ENCODE results near the gene ADPRHL1.

The ADPRHL1 gene

GRCh38 chr13:113411216-113412023, 41.9 kb downstream of the ADPRHL1 start:
- Histone ChIP-seq H3K4me3 (ENCODE audit: low read length) (no peak overlapping the region), H3K4me2 (ENCODE audit: low read length) (no peak overlapping the region), H4K20me1 (ENCODE audit: insufficient read depth, low read length) (no peaks in the 10 kb centered on the region), H3K9me3 (ENCODE audit: insufficient read depth, low read length) (no peaks in the 10 kb centered on the region), H3K27ac (ENCODE audit: low read length) (no peak overlapping the region), H3K4me1 (ENCODE audit: low read length) (no peaks in the 10 kb centered on the region), H3K79me2 (ENCODE audit: low read length) (no peaks in the 10 kb centered on the region), H2AFZ (ENCODE audit: low read depth, low read length) (no peak overlapping the region), H3K36me3 (replicated peaks; ENCODE audit: low read depth, low read length) (no peaks in the 10 kb centered on the region), H3K27me3 (ENCODE audit: low read depth, low read length) (peaks cover 13% of the 10 kb centered on the region), H3K9ac (ENCODE audit: low read length) (no peak overlapping the region)
- TF ChIP-seq EZH2phosphoT487 (IDR thresholded peaks at IDR 0.05; ENCODE audit: low read depth): no peak
- TF ChIP-seq, protein P1, sequence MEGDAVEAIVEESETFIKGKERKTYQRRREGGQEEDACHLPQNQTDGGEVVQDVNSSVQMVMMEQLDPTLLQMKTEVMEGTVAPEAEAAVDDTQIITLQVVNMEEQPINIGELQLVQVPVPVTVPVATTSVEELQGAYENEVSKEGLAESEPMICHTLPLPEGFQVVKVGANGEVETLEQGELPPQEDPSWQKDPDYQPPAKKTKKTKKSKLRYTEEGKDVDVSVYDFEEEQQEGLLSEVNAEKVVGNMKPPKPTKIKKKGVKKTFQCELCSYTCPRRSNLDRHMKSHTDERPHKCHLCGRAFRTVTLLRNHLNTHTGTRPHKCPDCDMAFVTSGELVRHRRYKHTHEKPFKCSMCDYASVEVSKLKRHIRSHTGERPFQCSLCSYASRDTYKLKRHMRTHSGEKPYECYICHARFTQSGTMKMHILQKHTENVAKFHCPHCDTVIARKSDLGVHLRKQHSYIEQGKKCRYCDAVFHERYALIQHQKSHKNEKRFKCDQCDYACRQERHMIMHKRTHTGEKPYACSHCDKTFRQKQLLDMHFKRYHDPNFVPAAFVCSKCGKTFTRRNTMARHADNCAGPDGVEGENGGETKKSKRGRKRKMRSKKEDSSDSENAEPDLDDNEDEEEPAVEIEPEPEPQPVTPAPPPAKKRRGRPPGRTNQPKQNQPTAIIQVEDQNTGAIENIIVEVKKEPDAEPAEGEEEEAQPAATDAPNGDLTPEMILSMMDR (IDR thresholded peaks at IDR 0.05; ENCODE audit: low read depth, low read length): no peak

- H3K9ac ChIP-seq (ENCODE audit: low read length): no peak overlapping the region
Observed at GRCh38 chr13:113410472-113411201, 42.7 kb downstream of the ADPRHL1 start.

DNA sequence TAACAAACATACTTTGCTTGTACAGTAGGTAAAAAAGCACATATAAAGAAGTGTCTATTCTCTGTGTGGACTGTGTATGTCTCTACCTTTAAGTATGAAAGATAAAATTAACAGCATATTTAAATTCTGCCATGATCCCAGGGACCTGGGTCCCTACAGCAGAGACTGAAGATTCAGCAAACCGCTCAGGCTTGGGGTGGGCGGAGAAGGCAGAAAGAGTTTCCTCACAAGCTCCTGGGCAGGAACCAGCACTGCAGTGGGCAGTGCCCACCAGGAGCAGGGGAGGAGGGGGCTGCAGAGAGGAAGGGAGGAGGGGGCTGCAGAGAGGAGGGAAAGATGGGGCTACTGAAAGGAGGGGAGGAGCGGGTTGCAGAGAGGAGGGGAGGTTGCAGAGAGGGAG, 44.7 kb downstream of the ADPRHL1 start:
- no peak overlapping the region for H3K27ac ChIP-seq (ENCODE audit: low read length)
- no peaks in the 10 kb centered on the region for H3K9me3 ChIP-seq (ENCODE audit: insufficient read depth, low read length)
- H4K20me1 ChIP-seq (ENCODE audit: insufficient read depth, low read length): no peaks in the 10 kb centered on the region
- H3K4me3 ChIP-seq (ENCODE audit: low read length): no peak overlapping the region
- no peak overlapping the region for H3K9ac ChIP-seq (ENCODE audit: low read length)
- no peak overlapping the region for H2AFZ ChIP-seq (ENCODE audit: low read depth, low read length)
- H3K4me1 ChIP-seq (ENCODE audit: low read length): no peaks in the 10 kb centered on the region
- H3K36me3 ChIP-seq (replicated peaks; ENCODE audit: low read depth, low read length): no peaks in the 10 kb centered on the region
- peaks cover 8% of the 10 kb centered on the region for H3K27me3 ChIP-seq (ENCODE audit: low read depth, low read length)
- TF ChIP-seq, protein P1 (IDR thresholded peaks at IDR 0.05; ENCODE audit: low read depth, low read length): no peak
- no peak for TF ChIP-seq EZH2phosphoT487 (IDR thresholded peaks at IDR 0.05; ENCODE audit: low read depth)
- H3K79me2 ChIP-seq (ENCODE audit: low read length): no peaks in the 10 kb centered on the region
- H3K4me2 ChIP-seq (ENCODE audit: low read length): no peak overlapping the region

More at GRCh38 chr13:113410472-113411201, 42.7 kb downstream of the ADPRHL1 start:
- Histone ChIP-seq H3K36me3 (replicated peaks; ENCODE audit: low read depth, low read length) (no peaks in the 10 kb centered on the region), H3K9me3 (ENCODE audit: insufficient read depth, low read length) (no peaks in the 10 kb centered on the region), H3K4me2 (ENCODE audit: low read length) (no peak overlapping the region), H3K79me2 (ENCODE audit: low read length) (no peaks in the 10 kb centered on the region), H4K20me1 (ENCODE audit: insufficient read depth, low read length) (no peaks in the 10 kb centered on the region), H3K27ac (ENCODE audit: low read length) (no peak overlapping the region), H3K27me3 (ENCODE audit: low read depth, low read length) (peaks cover 8% of the 10 kb centered on the region), H3K4me1 (ENCODE audit: low read length) (no peaks in the 10 kb centered on the region), H2AFZ (ENCODE audit: low read depth, low read length) (no peak overlapping the region), H3K4me3 (ENCODE audit: low read length) (no peak overlapping the region)
- TF ChIP-seq, protein P1 (IDR thresholded peaks at IDR 0.05; ENCODE audit: low read depth, low read length): no peak
- TF ChIP-seq EZH2phosphoT487 (IDR thresholded peaks at IDR 0.05; ENCODE audit: low read depth): no peak
